ENCODE data around the gene CYP2C9.
"Not testable (repeated sequence)": the region's sequence is repeated elsewhere in the genome, so short reads cannot be mapped to it uniquely, and the experiment has no call there.

CYP2C9 gene

DNA sequence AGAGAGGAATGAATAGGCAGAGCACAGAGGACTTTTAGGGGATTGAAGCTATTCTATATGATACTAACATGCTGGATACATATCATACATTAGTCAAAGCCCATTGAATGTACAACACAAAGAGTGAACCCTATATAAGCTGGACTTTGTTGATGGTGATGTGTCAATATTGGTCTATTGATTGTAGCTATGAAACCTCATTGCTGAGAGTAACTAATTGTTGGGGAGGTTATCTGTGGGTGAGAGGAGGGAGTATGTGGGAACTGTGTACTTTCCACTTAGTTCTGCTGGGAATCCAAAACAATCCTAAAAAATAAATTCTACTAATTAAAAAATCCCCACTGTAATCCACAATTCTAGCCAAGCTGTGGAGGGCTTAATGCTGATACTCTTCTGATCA is 22.0 kb upstream of the CYP2C9 start:
- TF ChIP-seq, protein P1, sequence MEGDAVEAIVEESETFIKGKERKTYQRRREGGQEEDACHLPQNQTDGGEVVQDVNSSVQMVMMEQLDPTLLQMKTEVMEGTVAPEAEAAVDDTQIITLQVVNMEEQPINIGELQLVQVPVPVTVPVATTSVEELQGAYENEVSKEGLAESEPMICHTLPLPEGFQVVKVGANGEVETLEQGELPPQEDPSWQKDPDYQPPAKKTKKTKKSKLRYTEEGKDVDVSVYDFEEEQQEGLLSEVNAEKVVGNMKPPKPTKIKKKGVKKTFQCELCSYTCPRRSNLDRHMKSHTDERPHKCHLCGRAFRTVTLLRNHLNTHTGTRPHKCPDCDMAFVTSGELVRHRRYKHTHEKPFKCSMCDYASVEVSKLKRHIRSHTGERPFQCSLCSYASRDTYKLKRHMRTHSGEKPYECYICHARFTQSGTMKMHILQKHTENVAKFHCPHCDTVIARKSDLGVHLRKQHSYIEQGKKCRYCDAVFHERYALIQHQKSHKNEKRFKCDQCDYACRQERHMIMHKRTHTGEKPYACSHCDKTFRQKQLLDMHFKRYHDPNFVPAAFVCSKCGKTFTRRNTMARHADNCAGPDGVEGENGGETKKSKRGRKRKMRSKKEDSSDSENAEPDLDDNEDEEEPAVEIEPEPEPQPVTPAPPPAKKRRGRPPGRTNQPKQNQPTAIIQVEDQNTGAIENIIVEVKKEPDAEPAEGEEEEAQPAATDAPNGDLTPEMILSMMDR (IDR thresholded peaks at IDR 0.05; ENCODE audit: low read depth, low read length) = no peak

DNA sequence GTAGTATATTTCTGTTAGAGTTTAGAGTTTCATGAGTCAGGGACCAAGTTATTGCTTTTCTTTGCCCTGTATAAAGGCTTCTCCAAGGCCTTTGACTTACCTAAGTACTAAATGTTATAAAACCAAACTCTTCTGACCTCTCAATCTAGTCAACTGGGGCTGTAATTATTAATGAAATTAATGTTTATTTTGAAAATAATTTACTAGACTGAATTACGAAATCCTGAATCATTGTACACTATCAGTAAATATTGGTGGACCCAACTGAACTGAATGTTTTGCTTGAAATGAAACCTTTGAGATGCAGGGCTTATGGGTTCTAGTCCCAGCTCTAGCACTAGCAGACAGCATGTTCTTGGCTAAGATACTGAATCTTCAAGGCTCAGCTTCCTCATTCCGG is 1.7 kb upstream of the CYP2C9 start:
- no peak for DNase-seq (ENCODE audit: low read depth in 2 of 2)
- TF ChIP-seq, protein P1 (IDR thresholded peaks at IDR 0.05; ENCODE audit: low read depth, low read length) = no peak

More for the DNA sequence above, 22.0 kb upstream of the CYP2C9 start:
- H3K4me3 ChIP-seq (replicated peaks in 1 of 2; ENCODE audit: low read depth in 2 of 2, low read length in 2 of 2) = no peak overlapping the region
- no peak for DNase-seq (ENCODE audit: low read depth in 2 of 2)

DNA sequence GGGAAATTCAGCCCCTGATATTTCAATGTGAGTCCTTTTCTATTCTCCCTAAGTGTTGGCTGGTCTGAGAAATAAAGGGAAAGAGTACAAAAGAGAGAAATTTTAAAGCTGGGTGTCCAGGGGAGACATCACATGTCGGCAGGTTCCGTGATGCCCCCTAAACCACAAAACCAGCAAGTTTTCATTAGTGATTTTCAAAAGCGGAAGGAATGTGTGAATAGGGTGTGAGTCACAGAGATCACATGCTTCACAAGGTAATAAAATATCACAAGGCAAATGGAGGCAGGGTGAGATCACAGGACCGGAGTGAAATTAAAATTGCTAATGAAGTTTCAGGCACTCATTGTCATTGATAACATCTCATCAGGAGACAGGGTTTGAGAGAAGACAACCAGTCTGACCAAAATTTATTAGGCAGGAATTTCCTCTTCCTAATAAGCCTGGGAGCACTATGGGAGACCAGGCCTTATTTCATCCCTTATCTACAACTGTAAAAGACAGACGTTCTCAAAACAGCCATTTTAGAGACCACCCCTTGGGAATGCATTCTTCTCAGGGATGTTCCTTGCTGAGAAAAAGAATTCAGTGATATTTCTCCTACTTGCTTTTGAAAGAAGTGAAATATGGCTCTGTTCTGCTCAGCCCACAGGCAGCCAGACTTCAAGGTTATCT is 5.1 kb downstream of the CYP2C9 start:
- not testable (repeated sequence) for DNase-seq (ENCODE audit: low read depth in 2 of 2); H3K4me3 ChIP-seq (replicated peaks in 1 of 2; ENCODE audit: low read depth in 2 of 2, low read length in 2 of 2)

More for the DNA sequence above, 1.7 kb upstream of the CYP2C9 start:
- H3K4me3 ChIP-seq (replicated peaks in 1 of 2; ENCODE audit: low read depth in 2 of 2, low read length in 2 of 2) = no peak overlapping the region

DNA sequence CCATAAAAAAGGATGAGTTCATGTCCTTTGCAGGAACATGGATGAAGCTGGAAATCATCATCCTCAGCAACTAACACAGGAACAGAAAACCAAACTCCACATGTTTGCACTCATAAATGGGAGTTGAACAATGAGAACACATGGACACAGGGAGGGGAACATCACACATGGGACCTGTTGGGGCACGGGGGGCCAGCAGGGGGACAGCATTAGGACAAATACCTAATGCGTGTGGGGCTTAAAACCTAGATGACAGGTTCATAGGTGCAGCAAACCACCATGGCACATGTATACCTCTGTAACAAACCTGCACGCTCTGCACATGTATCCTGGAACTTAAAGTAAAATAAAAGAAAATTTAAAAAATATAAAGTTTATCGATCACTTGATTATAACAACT is 7.7 kb downstream of the CYP2C9 start:
- DNase-seq (ENCODE audit: low read depth in 2 of 2) = not testable (repeated sequence)

DNA sequence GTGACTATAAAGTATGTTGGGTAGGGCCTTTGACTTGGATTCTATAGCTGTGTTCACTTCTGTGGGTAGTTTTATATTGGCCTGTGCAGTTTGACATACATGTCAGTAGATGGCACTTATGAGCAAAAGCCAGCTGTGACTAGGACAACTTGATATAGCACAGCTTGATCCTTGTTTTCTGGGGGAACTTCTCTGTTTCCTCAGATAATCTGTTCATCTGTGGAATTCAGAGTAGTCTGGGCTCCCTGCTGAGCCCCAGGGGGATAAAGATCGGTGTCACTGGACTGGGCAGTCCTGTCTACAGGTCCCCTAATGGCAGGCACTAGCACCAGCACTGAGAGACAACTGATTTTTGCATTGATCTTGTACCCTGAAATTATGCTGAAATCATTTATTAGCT is 25.4 kb downstream of the CYP2C9 start:
- no peak overlapping the region for H3K4me3 ChIP-seq (replicated peaks in 1 of 2; ENCODE audit: low read depth in 2 of 2, low read length in 2 of 2)
- DNase-seq (ENCODE audit: low read depth in 2 of 2) = peak; percentile 30 to 47
- TF ChIP-seq, protein P1 (IDR thresholded peaks at IDR 0.05; ENCODE audit: low read depth, low read length) = peak; percentile 69

More for the DNA sequence above, 7.7 kb downstream of the CYP2C9 start:
- not testable (repeated sequence) for H3K4me3 ChIP-seq (replicated peaks in 1 of 2; ENCODE audit: low read depth in 2 of 2, low read length in 2 of 2)

DNA sequence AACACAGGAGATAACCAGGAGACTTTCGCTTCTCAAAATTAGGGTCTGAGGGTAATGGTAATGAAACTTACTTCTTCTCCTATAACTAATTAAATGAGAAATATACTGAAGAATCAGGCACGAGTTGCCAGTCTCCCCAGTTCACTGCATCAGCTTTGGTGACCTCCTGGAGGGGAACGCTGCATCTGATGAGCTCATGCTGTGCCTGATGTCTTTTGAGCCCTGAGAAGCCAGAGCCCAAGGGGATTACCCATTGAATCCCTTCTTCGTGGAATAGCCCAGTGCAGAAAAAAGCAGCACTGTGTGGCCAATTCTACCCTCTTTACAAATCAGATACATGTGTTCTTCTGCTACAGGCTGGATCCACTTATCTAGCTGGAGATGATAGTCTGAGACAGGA is 45.1 kb downstream of the CYP2C9 start:
- TF ChIP-seq, protein P1 (IDR thresholded peaks at IDR 0.05; ENCODE audit: low read depth, low read length) = no peak
- H3K4me3 ChIP-seq (replicated peaks in 1 of 2; ENCODE audit: low read depth in 2 of 2, low read length in 2 of 2) = no peak overlapping the region
- no peak for DNase-seq (ENCODE audit: low read depth in 2 of 2)

DNA sequence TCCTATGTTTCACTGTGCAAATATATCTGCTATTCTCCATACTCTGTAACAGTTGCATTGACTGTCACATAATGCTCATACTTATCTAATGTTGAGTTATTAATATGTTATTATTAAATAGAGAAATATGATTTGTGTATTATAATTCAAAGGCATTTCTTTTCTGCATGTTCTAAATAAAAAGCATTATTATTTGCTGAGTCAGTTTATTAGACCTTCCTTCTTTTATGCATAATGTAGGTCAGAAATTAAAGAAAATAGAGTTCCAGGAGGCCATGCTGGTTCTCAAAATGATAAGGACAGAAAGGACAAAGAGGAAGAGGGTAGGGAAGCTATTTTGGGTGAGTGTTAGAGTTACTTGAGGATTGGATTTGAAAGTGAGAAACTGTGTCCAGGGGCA is 50.7 kb downstream of the CYP2C9 start:
- TF ChIP-seq, protein P1 (IDR thresholded peaks at IDR 0.05; ENCODE audit: low read depth, low read length) = no peak
- no peak overlapping the region for H3K4me3 ChIP-seq (replicated peaks in 1 of 2; ENCODE audit: low read depth in 2 of 2, low read length in 2 of 2)
- DNase-seq (ENCODE audit: low read depth in 2 of 2) = no peak

DNA sequence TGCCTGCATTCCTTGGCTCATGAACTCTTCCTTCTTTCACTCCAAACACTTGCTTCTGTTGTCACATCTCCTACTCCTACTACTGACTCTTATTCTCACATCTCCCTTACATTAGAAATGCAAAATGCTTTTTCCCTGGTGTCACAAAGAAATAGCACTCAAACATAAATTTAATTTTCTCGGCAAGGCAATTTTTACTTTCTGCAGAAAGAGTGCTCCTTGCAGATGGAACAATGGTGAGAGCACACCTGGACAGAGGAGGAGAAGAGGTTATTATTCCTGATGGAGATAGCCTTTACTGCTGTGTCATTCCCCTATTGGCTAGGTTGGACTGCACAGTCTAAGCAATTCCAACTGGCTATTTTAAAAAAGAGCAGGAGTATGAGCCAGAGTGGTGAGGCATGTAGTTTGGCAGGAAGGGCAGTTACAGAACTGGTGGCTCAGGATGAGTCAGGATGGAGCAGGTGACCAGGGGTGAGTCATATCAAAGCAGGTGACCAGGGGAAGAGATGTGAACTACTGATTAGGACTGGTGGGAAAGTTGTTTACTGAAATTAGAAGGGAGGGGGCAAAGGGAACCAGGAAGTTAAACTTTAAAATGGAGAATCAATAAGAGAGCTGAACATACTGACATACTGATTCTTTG is 52.9 kb downstream of the CYP2C9 start:
- H3K4me3 ChIP-seq (replicated peaks in 1 of 2; ENCODE audit: low read depth in 2 of 2, low read length in 2 of 2) = no peak overlapping the region
- DNase-seq (ENCODE audit: low read depth in 2 of 2) = no peak
- TF ChIP-seq, protein P1 (IDR thresholded peaks at IDR 0.05; ENCODE audit: low read depth, low read length) = no peak
